ENCODE results near the gene CALML6. TPM values are rescaled to one million over a fixed set of nuclear protein-coding genes. Genes with fewer than 3 reads are reported as not detected.

The CALML6 gene
- total RNA-seq, 1 donor from 2014 or later: 2.3 TPM

DNA sequence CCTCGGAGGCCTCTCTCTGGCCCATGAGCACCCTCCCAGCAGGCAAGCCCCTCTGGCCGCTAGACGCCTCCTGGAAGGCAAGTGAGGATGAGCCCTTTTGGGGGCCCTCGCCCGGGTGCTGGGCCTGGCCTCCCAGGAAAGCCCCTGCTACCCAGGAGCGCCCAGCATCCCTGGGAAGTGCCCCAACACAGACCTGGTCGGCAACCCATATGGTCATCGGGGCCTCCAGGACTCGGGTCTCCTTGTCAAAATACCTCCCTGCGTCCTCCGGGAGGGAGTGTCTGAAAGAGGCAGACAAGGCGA, 25.0 kb downstream of the CALML6 start:
- no peak overlapping the region for H3K27ac Mint-ChIP-seq (ENCODE audit: unreplicated experiment)
- peaks cover 11% of the 10 kb centered on the region for H3K27me3 Mint-ChIP-seq (ENCODE audit: low read depth)
- no peaks in the 10 kb centered on the region for H3K36me3 Mint-ChIP-seq (ENCODE audit: low read depth)
- H3K4me3 Mint-ChIP-seq (ENCODE audit: unreplicated experiment): no peak overlapping the region
- DNase-seq (ENCODE audit: low spot score): peak; percentile 77
- H3K9me3 Mint-ChIP-seq (ENCODE audit: low read depth): no peaks in the 10 kb centered on the region
- H3K4me1 Mint-ChIP-seq (ENCODE audit: low read depth): peaks cover 5% of the 10 kb centered on the region
- TF ChIP-seq, protein P1, sequence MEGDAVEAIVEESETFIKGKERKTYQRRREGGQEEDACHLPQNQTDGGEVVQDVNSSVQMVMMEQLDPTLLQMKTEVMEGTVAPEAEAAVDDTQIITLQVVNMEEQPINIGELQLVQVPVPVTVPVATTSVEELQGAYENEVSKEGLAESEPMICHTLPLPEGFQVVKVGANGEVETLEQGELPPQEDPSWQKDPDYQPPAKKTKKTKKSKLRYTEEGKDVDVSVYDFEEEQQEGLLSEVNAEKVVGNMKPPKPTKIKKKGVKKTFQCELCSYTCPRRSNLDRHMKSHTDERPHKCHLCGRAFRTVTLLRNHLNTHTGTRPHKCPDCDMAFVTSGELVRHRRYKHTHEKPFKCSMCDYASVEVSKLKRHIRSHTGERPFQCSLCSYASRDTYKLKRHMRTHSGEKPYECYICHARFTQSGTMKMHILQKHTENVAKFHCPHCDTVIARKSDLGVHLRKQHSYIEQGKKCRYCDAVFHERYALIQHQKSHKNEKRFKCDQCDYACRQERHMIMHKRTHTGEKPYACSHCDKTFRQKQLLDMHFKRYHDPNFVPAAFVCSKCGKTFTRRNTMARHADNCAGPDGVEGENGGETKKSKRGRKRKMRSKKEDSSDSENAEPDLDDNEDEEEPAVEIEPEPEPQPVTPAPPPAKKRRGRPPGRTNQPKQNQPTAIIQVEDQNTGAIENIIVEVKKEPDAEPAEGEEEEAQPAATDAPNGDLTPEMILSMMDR (IDR thresholded peaks at IDR 0.05): no peak

DNA sequence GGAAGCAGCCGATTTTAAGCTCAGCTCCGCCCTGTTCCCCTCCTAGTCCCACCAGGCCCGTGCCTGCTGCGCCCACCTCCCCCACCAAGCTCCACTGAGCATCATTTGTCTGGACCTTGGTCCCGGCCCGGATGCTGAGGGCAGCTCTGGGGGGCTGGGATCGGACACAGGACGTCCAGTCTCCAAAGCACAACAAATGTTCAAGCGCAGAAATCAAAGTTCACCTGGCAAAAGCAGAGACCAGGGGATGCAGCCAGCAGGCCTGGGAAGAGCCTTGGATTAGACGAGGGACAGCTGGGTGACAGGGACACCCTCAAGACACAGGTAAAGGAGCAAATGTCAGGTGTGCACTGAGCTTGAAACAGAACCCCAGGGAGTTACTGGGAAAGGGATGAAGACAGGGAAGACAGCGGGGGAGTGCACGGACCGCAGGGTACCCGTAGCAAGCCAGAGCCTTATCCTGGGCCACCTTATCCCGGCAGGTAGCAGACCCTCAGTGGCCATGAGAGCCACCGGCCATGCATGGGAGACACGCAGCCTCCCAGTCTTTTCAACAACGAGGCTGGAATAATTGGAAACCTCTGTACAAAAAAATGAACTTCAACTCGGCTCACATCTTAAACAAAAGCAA, 26.3 kb downstream of the CALML6 start:
- TF ChIP-seq, protein P1 (IDR thresholded peaks at IDR 0.05): no peak
- Mint-ChIP-seq H3K27ac (ENCODE audit: unreplicated experiment) (no peak overlapping the region), H3K36me3 (ENCODE audit: low read depth) (no peaks in the 10 kb centered on the region), H3K4me3 (ENCODE audit: unreplicated experiment) (no peak overlapping the region), H3K9me3 (ENCODE audit: low read depth) (no peaks in the 10 kb centered on the region), H3K4me1 (ENCODE audit: low read depth) (peaks cover 5% of the 10 kb centered on the region), H3K27me3 (ENCODE audit: low read depth) (peaks cover 11% of the 10 kb centered on the region)
- DNase-seq (ENCODE audit: low spot score): peak; percentile 72

DNA sequence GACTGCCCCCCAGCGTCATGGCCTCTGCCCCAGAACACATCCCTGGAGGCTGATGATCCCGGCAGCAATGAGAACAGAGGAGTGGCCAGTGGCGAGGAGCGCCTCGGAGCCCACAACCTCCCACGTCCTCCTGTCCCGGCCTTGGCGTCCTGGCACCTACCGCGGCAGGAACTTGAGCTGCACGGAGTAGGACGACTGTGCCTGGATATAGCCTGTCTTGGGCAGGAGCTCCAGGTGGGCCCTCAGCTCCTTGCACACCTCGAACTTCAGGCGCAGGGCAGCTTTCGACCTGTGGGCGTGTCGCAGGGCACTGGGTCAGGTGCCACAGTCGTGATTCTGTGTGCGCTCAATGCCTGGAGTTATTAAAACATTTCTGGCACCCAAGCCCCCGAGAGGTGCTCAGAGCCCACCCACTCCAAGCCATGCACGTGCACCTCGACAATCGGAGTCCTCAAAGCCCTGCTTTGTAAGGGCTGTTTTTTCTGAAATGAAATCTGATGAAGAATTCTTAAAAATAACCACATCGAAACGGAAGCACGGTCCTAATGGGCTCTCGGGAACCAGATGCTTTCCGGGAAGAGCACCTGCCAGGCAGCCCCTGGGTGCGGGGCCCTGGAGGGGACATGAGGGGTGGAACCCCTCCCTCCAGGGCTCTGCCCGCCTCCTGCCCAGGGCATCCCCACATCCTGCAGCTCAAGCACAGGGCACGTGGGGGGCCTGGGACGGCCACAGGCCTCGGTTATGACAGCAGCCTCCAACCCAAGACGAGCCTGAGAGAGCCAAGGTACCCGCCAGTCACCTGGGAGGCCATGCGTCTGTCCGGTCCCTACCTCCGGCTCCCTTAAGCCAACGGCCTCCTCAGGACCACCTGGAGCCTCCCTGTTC, 27.1 kb downstream of the CALML6 start:
- Mint-ChIP-seq H3K27ac (ENCODE audit: unreplicated experiment) (no peak overlapping the region), H3K4me1 (ENCODE audit: low read depth) (peaks cover 5% of the 10 kb centered on the region), H3K4me3 (ENCODE audit: unreplicated experiment) (no peak overlapping the region), H3K27me3 (ENCODE audit: low read depth) (peaks cover 11% of the 10 kb centered on the region), H3K9me3 (ENCODE audit: low read depth) (no peaks in the 10 kb centered on the region), H3K36me3 (ENCODE audit: low read depth) (no peaks in the 10 kb centered on the region)
- TF ChIP-seq, protein P1 (IDR thresholded peaks at IDR 0.05): no peak
- peak; percentile 88 for DNase-seq (ENCODE audit: low spot score)

DNA sequence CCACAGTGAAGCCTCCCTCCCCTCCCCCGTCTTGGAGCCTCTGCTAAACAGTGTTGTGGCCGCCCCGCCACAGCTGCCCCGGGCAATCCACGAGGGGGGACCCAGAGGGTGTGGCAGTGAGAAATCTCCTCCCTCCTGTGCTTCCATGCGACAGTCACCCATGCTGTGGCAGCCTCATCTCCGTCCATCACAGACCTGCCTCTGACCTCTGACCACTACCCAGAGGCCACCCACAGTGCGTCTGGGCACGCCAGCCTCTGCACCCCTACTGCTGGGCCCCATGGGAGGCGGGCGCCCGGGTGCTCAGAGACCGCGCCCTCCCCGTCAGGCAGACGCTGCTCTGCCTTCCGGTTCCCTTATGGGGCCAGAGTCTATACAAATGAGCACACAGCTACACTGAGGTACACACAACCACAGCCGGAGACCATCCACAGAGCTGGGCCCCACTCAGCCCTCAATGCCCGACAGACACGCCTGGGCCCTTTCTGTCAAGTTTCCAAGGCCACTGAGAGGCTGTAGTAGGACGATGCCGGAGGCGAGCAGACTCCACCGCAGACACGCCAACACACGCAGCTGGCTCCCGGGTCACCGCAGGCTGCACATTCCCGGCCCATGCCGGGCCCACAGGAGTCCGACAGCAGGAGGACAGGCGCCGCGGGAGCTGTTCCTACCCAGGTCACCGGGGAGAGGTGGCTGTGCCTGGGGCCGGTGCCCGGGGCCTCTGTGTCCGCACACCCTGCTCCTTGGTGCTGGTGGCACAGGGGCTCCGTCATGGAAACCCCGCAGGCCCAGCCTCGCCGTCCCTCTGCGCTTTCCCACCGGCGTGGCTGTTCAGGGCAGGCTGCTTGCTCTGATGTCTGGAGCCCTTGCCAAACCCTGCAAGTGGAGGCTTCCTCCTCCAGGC, 27.9 kb downstream of the CALML6 start:
- peaks cover 5% of the 10 kb centered on the region for H3K4me1 Mint-ChIP-seq (ENCODE audit: low read depth)
- no peaks in the 10 kb centered on the region for H3K36me3 Mint-ChIP-seq (ENCODE audit: low read depth)
- no peaks in the 10 kb centered on the region for H3K9me3 Mint-ChIP-seq (ENCODE audit: low read depth)
- no peak overlapping the region for H3K4me3 Mint-ChIP-seq (ENCODE audit: unreplicated experiment)
- H3K27me3 Mint-ChIP-seq (ENCODE audit: low read depth): peaks cover 11% of the 10 kb centered on the region
- TF ChIP-seq, protein P1 (IDR thresholded peaks at IDR 0.05): no peak
- H3K27ac Mint-ChIP-seq (ENCODE audit: unreplicated experiment): no peak overlapping the region
- peak; percentile 93 for DNase-seq (ENCODE audit: low spot score)

Measured in chondrocyte (in vitro differentiated cells).